H7 (cell line): Measurements from ENCODE around the gene MUC3A. TPM values are rescaled to one million over a fixed set of nuclear protein-coding genes. Genes with fewer than 3 reads are reported as not detected.

ENCODE experiments used
- DNase-seq: peaks from one replicate; pipeline ENCODE4 v3.0.0; 2012
- H3K27me3 ChIP-seq: 2 replicates; pipeline ENCODE4 v1.6.0; 2011; ENCODE audit warnings: mild to moderate bottlenecking, low read length; ENCODE audit not compliant: control insufficient read depth, insufficient read depth
- H3K36me3 ChIP-seq: replicated peaks from 2 replicates; pipeline ENCODE4 v1.5.1; 2011; ENCODE audit warnings: low read length; ENCODE audit not compliant: control insufficient read depth, insufficient read depth
- H3K4me3 ChIP-seq: 2 replicates; pipeline ENCODE4 v1.5.1; 2011; ENCODE audit warnings: low read depth, mild to moderate bottlenecking, control low read depth, low read length, moderate library complexity; ENCODE audit not compliant: insufficient read depth
- total RNA-seq: library from RNA; depleted of rRNA; stranded (reverse); fragments of >200 nt; shearing (Covaris generic); gene quantifications from 2 replicates; pipeline ENCODE4 v1.2.3, GENCODE V29; 2014; rRNA removed

Gene MUC3A
- total RNA-seq, 1 experiment from 2014 or later, result 8.5 TPM

GRCh38 chr7:101009629-101010028 lies 60.3 kb downstream of the MUC3A start:
- DNase-seq, result no peak
- Histone ChIP-seq H3K27me3 (no peaks in the 10 kb centered on the region), H3K36me3 (no peaks in the 10 kb centered on the region), H3K4me3 (no peak overlapping the region)

GRCh38 chr7:101012931-101013330 lies 63.6 kb downstream of the MUC3A start:
- Histone ChIP-seq H3K36me3 (no peaks in the 10 kb centered on the region), H3K27me3 (no peaks in the 10 kb centered on the region), H3K4me3 (no peak overlapping the region)
- DNase-seq, result peak; percentile 19

GRCh38 chr7:101015626-101016025 lies 66.3 kb downstream of the MUC3A start:
- no peak for DNase-seq
- Histone ChIP-seq H3K36me3 (no peaks in the 10 kb centered on the region), H3K4me3 (no peak overlapping the region), H3K27me3 (no peaks in the 10 kb centered on the region)

- peak overlapping the region; percentile 74 for H3K4me3 ChIP-seq
- no peaks in the 10 kb centered on the region for H3K36me3 ChIP-seq
- DNase-seq, result peak; percentile 90
- H3K27me3 ChIP-seq, result no peaks in the 10 kb centered on the region
Measured at GRCh38 chr7:101017064-101017777, 67.9 kb downstream of the MUC3A start.

Other genes with a start within 250 kb of the MUC3A start
- 95.0 and 128 TPM in 2 replicates for gene POP7, start 243.4 kb upstream of the MUC3A start, total RNA-seq
- 0.15 TPM in 1 of 2 replicates, not detected in the other for gene EPO, start 229.1 kb upstream of the MUC3A start, total RNA-seq
- gene ZAN, start 215.9 kb upstream of the MUC3A start, total RNA-seq, result 0.03 TPM in 1 of 2 replicates, not detected in the other
- 141 and 143 TPM in 2 replicates for gene EPHB4, start 122.0 kb upstream of the MUC3A start, total RNA-seq
- 21.9 and 27.9 TPM in 2 replicates for gene SLC12A9, start 96.8 kb upstream of the MUC3A start, total RNA-seq
- gene TRIP6, start 82.1 kb upstream of the MUC3A start, total RNA-seq, result 95.7 and 118 TPM in 2 replicates
- gene SRRT, start 74.4 kb upstream of the MUC3A start, total RNA-seq, result 82.8 and 101 TPM in 2 replicates
- gene UFSP1, start 59.8 kb upstream of the MUC3A start, total RNA-seq, result 7.7 and 12.2 TPM in 2 replicates
- 17.3 and 19.2 TPM in 2 replicates for gene ACHE, start 53.6 kb upstream of the MUC3A start, total RNA-seq
- gene MUC12, start 20.0 kb downstream of the MUC3A start, total RNA-seq, result 1.8 and 10.4 TPM in 2 replicates
- gene MUC17, start 70.5 kb downstream of the MUC3A start, total RNA-seq, result not detected in 2 replicates
- 6.1 and 8.9 TPM in 2 replicates for gene TRIM56, start 135.9 kb downstream of the MUC3A start, total RNA-seq
- 3.4 and 3.6 TPM in 2 replicates for gene SERPINE1, start 177.6 kb downstream of the MUC3A start, total RNA-seq
- gene AP1S1, start 204.9 kb downstream of the MUC3A start, total RNA-seq, result 114 and 137 TPM in 2 replicates
- 12.0 and 22.5 TPM in 2 replicates for gene VGF, start 216.0 kb downstream of the MUC3A start, total RNA-seq
- 0.30 and 0.59 TPM in 2 replicates for gene NAT16, start 230.8 kb downstream of the MUC3A start, total RNA-seq